HEK293 (cell line): Measurements from ENCODE around the gene KBTBD2.

ENCODE experiments used
- AEBP2 ChIP-seq: fragments of 450-650 bp; formaldehyde crosslinking; IDR thresholded peaks from 2 replicates; pipeline ENCODE4 v1.5.1; 2016; ENCODE audit warnings: missing biosample characterization, missing genetic modification characterization, borderline replicate concordance
- BCL11A ChIP-seq: fragments of 450-650 bp; formaldehyde crosslinking; IDR thresholded peaks from 2 replicates; pipeline ENCODE4 v1.5.1; 2016; ENCODE audit warnings: low read depth, missing biosample characterization, missing genetic modification characterization
- INSM2 ChIP-seq: fragments of 450-650 bp; formaldehyde crosslinking; IDR thresholded peaks from 2 replicates; pipeline ENCODE4 v1.5.1; 2016; ENCODE audit warnings: missing biosample characterization, missing genetic modification characterization
- PRDM1 ChIP-seq: fragments of 450-650 bp; formaldehyde crosslinking; IDR thresholded peaks from 2 replicates; pipeline ENCODE4; 2016; ENCODE audit warnings: missing biosample characterization, missing genetic modification characterization
- PRDM6 ChIP-seq: fragments of 450-650 bp; formaldehyde crosslinking; IDR thresholded peaks from 2 replicates; pipeline ENCODE4 v1.5.1; 2017; ENCODE audit warnings: missing biosample characterization, missing genetic modification characterization
- RBAK ChIP-seq: fragments of 450-650 bp; formaldehyde crosslinking; IDR thresholded peaks from 2 replicates; pipeline ENCODE4 v1.5.1; 2016; ENCODE audit warnings: missing biosample characterization, missing genetic modification characterization
- SCRT1 ChIP-seq: fragments of 450-650 bp; formaldehyde crosslinking; IDR thresholded peaks from 2 replicates; pipeline ENCODE4 v1.5.1; 2016; ENCODE audit warnings: missing biosample characterization, missing genetic modification characterization, borderline replicate concordance
- SP3 ChIP-seq: fragments of 450-650 bp; formaldehyde crosslinking; IDR thresholded peaks from 2 replicates; pipeline ENCODE4 v1.5.1; 2016; ENCODE audit warnings: missing biosample characterization, missing genetic modification characterization
- ZBTB1 ChIP-seq: fragments of 450-650 bp; formaldehyde crosslinking; IDR thresholded peaks from 2 replicates; pipeline ENCODE4 v1.5.1; 2016; ENCODE audit warnings: missing biosample characterization, missing genetic modification characterization
- ZBTB20 ChIP-seq: fragments of 450-650 bp; formaldehyde crosslinking; IDR thresholded peaks from 2 replicates; pipeline ENCODE4 v1.5.1; 2016; ENCODE audit warnings: missing biosample characterization, missing genetic modification characterization
- ZBTB26 ChIP-seq: fragments of 450-650 bp; formaldehyde crosslinking; optimal IDR thresholded peaks from 2 replicates; pipeline ENCODE3; 2016; ENCODE audit warnings: missing biosample characterization, mild to moderate bottlenecking, missing genetic modification characterization
- ZBTB44 ChIP-seq: fragments of 450-650 bp; IDR thresholded peaks from 2 replicates; pipeline ENCODE4 v1.5.1; 2018; ENCODE audit warnings: missing biosample characterization, mild to moderate bottlenecking, missing genetic modification characterization
- ZFP3 ChIP-seq: fragments of 450-650 bp; formaldehyde crosslinking; IDR thresholded peaks from 2 replicates; pipeline ENCODE4 v1.5.1; 2016; ENCODE audit warnings: low read depth, missing biosample characterization, missing genetic modification characterization
- ZFP69B ChIP-seq: fragments of 450-650 bp; formaldehyde crosslinking; IDR thresholded peaks from 2 replicates; pipeline ENCODE4 v1.5.1; 2016; ENCODE audit warnings: missing biosample characterization, missing genetic modification characterization
- ZNF132 ChIP-seq: fragments of 450-650 bp; formaldehyde crosslinking; IDR thresholded peaks from 2 replicates; pipeline ENCODE4 v1.5.1; 2017; ENCODE audit warnings: missing biosample characterization, missing genetic modification characterization, borderline replicate concordance
- ZNF138 ChIP-seq: fragments of 450-650 bp; formaldehyde crosslinking; IDR thresholded peaks from 2 replicates; pipeline ENCODE4 v1.5.1; 2016; ENCODE audit warnings: missing biosample characterization, missing genetic modification characterization, borderline replicate concordance
- ZNF155 ChIP-seq: fragments of 450-650 bp; formaldehyde crosslinking; IDR thresholded peaks from 2 replicates; pipeline ENCODE4 v1.5.1; 2016; ENCODE audit warnings: missing biosample characterization, missing genetic modification characterization
- ZNF184 ChIP-seq: fragments of 450-650 bp; IDR thresholded peaks from 2 replicates; pipeline ENCODE4 v1.5.1; 2018; ENCODE audit warnings: missing biosample characterization, mild to moderate bottlenecking, missing genetic modification characterization
- ZNF266 ChIP-seq: fragments of 450-650 bp; formaldehyde crosslinking; IDR thresholded peaks from 2 replicates; pipeline ENCODE4 v1.5.1; 2016; ENCODE audit warnings: missing biosample characterization, missing genetic modification characterization, low read depth
- ZNF341 ChIP-seq: fragments of 450-650 bp; formaldehyde crosslinking; IDR thresholded peaks from 2 replicates; pipeline ENCODE4; 2016; ENCODE audit warnings: low read depth, missing biosample characterization, missing genetic modification characterization
- ZNF366 ChIP-seq: fragments of 450-650 bp; formaldehyde crosslinking; conservative IDR thresholded peaks from 2 replicates; pipeline ENCODE4 v1.5.1; 2016; ENCODE audit warnings: missing biosample characterization, missing genetic modification characterization
- ZNF514 ChIP-seq: fragments of 450-650 bp; formaldehyde crosslinking; IDR thresholded peaks from 2 replicates; pipeline ENCODE4 v1.5.1; 2016; ENCODE audit warnings: missing biosample characterization, missing genetic modification characterization
- ZNF561 ChIP-seq: fragments of 450-650 bp; IDR thresholded peaks from 2 replicates; pipeline ENCODE4 v1.5.1; 2018; ENCODE audit warnings: missing biosample characterization, missing genetic modification characterization, borderline replicate concordance
- ZNF645 ChIP-seq: fragments of 450-650 bp; formaldehyde crosslinking; IDR thresholded peaks from 2 replicates; pipeline ENCODE4; 2016; ENCODE audit warnings: missing biosample characterization, missing genetic modification characterization
- ZNF76 ChIP-seq: fragments of 450-650 bp; formaldehyde crosslinking; IDR thresholded peaks from 2 replicates; pipeline ENCODE4; 2016; ENCODE audit warnings: low read depth, missing biosample characterization, missing genetic modification characterization, borderline replicate concordance
- ZNF777 ChIP-seq: fragments of 450-650 bp; formaldehyde crosslinking; IDR thresholded peaks from 2 replicates; pipeline ENCODE4 v1.5.1; 2017; ENCODE audit warnings: missing biosample characterization, missing genetic modification characterization, borderline replicate concordance
- ZSCAN23 ChIP-seq: fragments of 450-650 bp; formaldehyde crosslinking; IDR thresholded peaks from 2 replicates; pipeline ENCODE4 v1.5.1; 2016; ENCODE audit warnings: missing biosample characterization, missing genetic modification characterization

The KBTBD2 gene

GRCh38 chr7:32937344-32938174 is 46.0 kb upstream of the KBTBD2 start (continued):
- no peak for TF ChIP-seq ZFP3
- no peak for TF ChIP-seq BCL11A
- no peak for TF ChIP-seq ZBTB1 (tag by site-specific recombination)
- TF ChIP-seq ZSCAN23 (tag by site-specific recombination): no peak
- TF ChIP-seq ZBTB44 (tag by site-specific recombination): peak; percentile 86
- TF ChIP-seq ZNF138 (tag by site-specific recombination): no peak
- no peak for TF ChIP-seq ZFP69B (tag by site-specific recombination)
- no peak for TF ChIP-seq ZNF266 (tag by site-specific recombination)
- TF ChIP-seq ZNF132 (tag by site-specific recombination): no peak
- no peak for TF ChIP-seq ZNF645 (tag by site-specific recombination)
- TF ChIP-seq ZNF514 (tag by site-specific recombination): no peak
- TF ChIP-seq ZNF76: no peak
- no peak for TF ChIP-seq ZNF155 (tag by site-specific recombination)
- TF ChIP-seq PRDM1 (tag by site-specific recombination): no peak
- peak; percentile 87 for TF ChIP-seq ZNF184 (tag by site-specific recombination)
- no peak for TF ChIP-seq ZBTB26 (tag by site-specific recombination)
- no peak for TF ChIP-seq ZNF341
- TF ChIP-seq INSM2 (tag by site-specific recombination): no peak
- no peak for TF ChIP-seq ZNF366
- no peak for TF ChIP-seq AEBP2
- TF ChIP-seq RBAK (tag by site-specific recombination): no peak
- no peak for TF ChIP-seq ZNF777 (tag by site-specific recombination)
- no peak for TF ChIP-seq SCRT1
- TF ChIP-seq PRDM6: peak; percentile 39; the same call in 1 of the 2 replicates
- peak; percentile 71 for TF ChIP-seq ZNF561
- TF ChIP-seq ZBTB20: no peak
- TF ChIP-seq SP3 (tag by site-specific recombination): no peak
